GM18907 (cell line): ENCODE measurements around the gene ZACN.
A peak's percentile ranks its signal among the peaks of the same experiment; 100 is the strongest.

ENCODE experiments used
- ATAC-seq: cut with Tn5 transposase; IDR thresholded peaks from one replicate; pipeline ENCODE4 v1.9.1; 2021; ENCODE audit warnings: mild to moderate bottlenecking, moderate library complexity; ENCODE audit not compliant: unreplicated experiment

Gene ZACN

DNA sequence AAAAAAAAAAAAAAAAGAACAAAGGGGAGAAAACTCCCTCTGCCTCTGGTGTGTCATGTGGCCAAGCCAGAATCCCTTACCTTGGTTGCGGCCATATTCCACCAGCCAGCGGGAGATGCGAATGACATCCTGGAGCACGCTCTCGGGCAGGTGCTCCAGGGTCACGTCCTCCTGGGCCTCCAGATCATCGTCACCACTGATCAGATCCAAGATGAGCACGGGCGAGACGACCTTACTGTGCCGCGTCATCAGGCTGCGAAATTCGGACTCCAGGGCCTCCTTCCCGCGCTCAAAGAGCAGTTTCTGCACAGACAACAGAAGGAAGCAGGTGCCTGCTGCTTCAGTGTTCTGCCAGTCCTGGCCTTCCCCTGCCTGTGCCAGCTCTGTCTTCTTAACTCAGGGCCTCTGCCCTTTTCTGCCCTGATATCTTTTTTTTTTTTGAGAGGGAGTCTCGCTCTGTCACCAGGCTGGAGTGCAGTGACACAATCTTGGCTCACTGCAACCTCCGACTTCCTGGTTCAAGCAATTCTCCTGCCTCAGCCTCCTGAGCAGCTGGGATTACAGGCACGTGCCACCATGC, 18.8 kb downstream of the ZACN start:
- ATAC-seq: no peak

DNA sequence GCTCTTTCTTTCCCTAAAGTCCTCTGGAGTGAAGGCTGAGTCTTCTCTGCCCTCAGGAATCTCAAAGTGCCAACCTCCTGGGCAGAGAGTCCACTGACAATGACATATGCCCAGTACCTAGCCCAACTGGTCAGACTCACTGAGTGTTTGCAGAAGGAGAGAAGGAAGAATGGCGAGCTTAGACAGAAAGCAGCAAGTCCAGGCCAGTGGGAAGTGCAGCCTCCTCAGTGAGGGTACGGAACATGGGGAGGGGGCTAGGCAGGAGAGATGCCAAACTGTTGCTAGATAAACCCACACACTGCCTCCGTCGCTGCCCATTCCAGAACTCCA, 23.9 kb downstream of the ZACN start:
- ATAC-seq: peak; percentile 16

DNA sequence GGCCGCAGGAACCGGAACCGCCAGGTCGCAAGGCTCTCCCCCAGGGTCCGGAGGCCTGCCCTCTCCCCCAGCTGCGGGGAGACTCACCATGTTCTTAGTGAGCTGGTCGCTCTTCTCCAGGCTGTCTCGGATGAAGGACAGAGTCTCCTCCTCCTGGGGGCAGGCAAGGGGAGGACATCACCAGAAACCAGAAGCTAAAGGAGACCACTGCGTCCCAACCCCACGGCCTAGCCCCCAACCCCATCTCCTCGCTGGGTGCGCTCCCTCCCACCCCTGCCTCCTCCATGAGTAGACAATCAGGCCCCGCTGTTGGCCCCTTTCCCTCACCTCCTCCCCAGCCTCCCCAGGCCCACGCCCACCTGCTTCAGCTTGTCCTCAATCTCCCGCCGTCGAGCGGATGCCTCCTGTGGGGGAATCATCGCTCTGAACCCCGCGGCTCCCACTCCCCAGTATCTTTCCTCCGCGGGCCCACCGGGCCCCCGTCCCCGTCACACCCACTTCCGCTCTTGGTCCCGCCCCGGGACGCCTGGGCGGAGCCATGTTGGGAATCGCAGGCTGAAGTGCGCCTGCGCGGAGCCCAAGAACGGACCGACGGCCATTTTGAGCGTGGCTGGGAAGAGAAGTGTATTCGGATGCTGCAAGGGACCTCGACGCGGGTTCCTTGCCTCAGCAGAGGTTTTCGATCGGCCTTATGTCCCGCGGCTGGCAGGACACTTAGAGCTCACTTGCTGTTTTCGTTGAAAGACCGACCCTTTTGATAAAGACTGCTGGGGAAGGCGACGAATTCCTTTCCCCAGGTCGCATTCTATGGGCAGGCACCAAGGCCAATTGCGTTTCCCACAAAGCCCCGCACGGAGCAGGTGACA, 24.5 kb downstream of the ZACN start, which contains the start of gene EXOC7:
Gene EXOC7 (minus strand): TSS at position 514 of the 866 bp plus-strand sequence. CDS start 95 bp downstream, at position 419.
- ATAC-seq: peak; percentile 78

DNA sequence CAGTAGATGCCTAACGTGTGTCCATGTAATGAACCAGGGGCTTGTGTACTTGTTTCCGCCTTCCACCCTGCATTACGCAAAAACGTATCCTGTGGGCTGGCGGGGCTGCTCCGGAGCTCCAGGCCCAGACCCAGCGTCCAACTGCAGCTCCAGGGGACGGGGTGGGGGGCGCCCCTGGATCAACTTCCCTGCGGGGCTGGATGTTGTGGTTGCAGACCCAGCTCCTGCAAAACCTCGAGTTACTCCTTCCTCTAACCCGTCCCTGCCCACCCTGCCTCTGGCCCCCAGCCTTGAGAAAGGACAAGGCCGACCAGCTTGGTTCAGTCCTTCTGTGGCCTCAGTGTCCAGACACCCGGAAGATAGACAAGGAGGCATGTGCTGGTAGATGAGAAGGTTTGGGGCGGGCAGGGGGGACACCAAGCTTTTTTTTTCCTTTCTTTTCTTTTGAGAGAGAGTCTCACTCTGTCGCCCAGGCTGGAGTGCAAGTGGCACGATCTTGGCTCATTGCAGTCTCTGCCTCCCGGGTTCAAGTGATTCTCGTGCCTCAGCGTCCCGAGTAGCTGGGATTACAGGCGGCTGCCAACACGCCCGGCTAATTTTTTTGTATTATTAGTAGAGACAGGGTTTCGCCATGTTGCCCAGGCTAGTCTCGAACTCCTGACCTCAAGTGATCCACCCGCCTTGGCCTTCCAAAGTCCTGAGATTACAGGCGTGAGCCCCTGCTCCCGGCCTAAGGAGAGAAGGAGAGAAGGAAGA, 25.3 kb downstream of the ZACN start:
- peak; percentile 4 for ATAC-seq

GRCh38 chr17:76104896-76105231, 25.9 kb downstream of the ZACN start:
- ATAC-seq: no peak

GRCh38 chr17:76106703-76107102, 27.7 kb downstream of the ZACN start:
- no peak for ATAC-seq

DNA sequence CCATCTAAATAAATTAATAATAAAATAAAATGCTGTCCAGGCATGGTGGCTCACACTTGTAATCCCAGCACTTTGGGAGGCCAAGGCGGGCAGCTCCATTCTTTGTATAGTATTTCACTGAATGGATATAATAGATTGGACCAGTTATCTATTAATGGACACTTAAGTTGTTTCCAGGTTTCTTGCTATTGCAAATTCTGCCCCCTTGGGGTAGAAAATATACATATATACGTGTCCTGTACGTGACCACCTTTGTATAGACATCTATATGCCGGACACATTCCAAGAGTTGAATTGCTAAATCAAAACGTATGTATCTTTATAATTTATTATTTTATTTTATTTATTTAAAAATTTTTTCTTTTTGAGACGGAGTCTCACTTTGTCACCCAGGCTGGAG, 28.5 kb downstream of the ZACN start:
- no peak for ATAC-seq

DNA sequence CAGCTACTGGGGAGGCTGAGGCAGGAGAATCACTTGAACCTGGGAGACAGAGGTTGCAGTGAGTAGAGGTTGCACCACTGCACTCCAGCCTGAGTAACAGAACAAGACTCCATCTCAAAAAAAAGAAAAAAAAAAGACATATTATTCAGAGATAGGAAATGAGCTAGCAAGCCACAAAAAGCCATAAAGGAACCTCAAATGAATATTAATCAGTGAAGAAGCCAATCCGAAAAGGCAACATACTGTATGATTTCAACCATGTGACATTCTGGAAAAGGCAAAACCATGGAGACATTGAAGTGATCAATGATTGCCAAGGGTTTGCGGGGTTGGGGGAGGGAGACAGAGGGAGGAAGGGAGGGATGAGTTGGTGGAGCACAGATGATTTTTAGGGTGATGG, 33.0 kb downstream of the ZACN start:
- ATAC-seq: no peak

GRCh38 chr17:76115138-76115754, 36.3 kb downstream of the ZACN start:
- ATAC-seq: no peak

- no peak for ATAC-seq
These were observed 40.7 kb downstream of the ZACN start for GRCh38 chr17:76119409-76120371.

GRCh38 chr17:76120658-76121008, 41.7 kb downstream of the ZACN start:
- ATAC-seq: no peak

GRCh38 chr17:76121932-76122430, 43.0 kb downstream of the ZACN start:
- ATAC-seq: peak; percentile 16

- ATAC-seq: no peak
These were observed 43.6 kb downstream of the ZACN start for GRCh38 chr17:76122431-76123190.

DNA sequence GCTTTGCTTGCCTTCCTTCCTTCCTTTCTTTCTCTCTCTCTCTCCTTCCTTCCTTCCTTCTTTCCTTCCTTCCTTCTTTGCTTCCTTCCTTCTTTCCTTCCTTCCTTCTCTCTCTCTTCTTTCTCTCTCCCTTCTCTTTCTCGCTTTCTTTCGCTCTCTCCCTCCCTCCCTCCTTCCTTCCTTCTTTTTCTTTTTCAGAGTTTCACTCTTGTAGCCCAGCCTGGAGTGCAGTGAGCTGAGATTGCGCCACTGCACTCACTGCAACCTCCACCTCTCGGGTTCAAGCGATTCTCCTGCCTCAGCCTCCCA, 44.2 kb downstream of the ZACN start:
- no peak for ATAC-seq

DNA sequence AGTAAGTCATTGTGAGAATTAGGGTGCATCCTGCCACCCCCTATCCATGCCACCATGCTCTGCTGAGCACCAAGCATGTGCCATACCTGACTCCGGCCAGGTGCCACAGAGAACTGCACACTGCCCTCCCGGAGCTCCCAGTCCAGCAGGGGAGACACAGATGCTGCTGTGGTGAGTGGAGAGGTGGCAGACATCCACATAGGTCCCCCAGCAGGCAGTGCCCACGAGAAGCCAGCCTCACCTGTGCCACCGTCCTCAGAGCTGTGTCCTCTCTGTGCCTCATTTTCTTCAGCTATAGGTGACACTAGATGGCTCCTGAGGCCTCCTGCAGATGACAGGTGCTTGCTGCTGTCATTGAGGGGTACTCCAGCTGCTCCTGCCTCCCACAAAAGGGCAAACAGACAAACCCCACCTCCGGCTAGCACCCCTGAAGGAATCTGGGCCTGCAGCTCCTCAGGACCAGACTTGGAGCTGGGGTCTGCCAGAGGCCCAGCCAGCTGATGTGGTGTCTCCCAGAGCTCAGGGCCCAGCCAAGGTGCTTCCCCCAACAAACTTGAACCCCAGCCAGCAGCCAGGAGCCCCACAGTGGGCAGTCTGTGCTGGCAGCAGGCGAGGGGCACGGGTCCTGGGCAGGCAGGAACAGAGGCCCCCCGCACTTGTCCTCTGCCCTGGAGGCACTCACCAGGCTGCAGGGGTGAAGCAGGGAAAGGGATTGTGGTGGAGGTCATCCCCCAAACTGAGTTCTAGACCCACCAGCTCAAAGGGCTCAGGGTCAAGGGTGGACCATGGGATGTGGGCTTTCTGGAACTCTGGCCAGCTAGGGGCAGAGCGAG, 45.0 kb downstream of the ZACN start:
- ATAC-seq: no peak

- no peak for ATAC-seq
These were observed 45.8 kb downstream of the ZACN start for GRCh38 chr17:76124582-76125390.

- ATAC-seq: no peak
These were observed 46.4 kb downstream of the ZACN start for GRCh38 chr17:76125391-76125675.

- no peak for ATAC-seq
These were observed 46.9 kb downstream of the ZACN start for GRCh38 chr17:76125922-76126321.
